ENCODE measurements around the gene RALGAPA1.

- TF ChIP-seq CTCF (conservative IDR thresholded peaks at IDR 0.05; ENCODE audit: low read length) (no peak), EZH2phosphoT487 (IDR thresholded peaks at IDR 0.05; ENCODE audit: borderline replicate concordance, low read depth, low read length) (no peak)
Observed at GRCh38 chr14:35637269-35637668, 171.8 kb downstream of the RALGAPA1 start.
